ENCODE data around the gene ALDH2. TPM values are rescaled to one million over a fixed set of nuclear protein-coding genes. Genes with fewer than 3 reads are reported as not detected.
"Not testable (repeated sequence)": the region's sequence is repeated elsewhere in the genome, so short reads cannot be mapped to it uniquely, and the experiment has no call there.

The ALDH2 gene
- total RNA-seq, 1 experiment from 2014 or later = 27.9 TPM

- H3K27ac ChIP-seq; H3K27me3 ChIP-seq (replicated peaks); H3K4me1 ChIP-seq (replicated peaks); H3K9me3 ChIP-seq (replicated peaks); H3K4me3 ChIP-seq; DNase-seq (ENCODE audit: low read depth in 1 of 2, low spot score in 2 of 2); H3K36me3 ChIP-seq: not testable (repeated sequence)
Measured at GRCh38 chr12:111816898-111817297, 50.2 kb downstream of the ALDH2 start.

- Histone ChIP-seq H3K27me3 (replicated peaks) (no peaks in the 10 kb centered on the region; the same call in none of the 2 replicates), H3K4me1 (replicated peaks) (no peaks in the 10 kb centered on the region), H3K9me3 (replicated peaks) (no peaks in the 10 kb centered on the region), H3K27ac (no peak overlapping the region), H3K4me3 (no peak overlapping the region), H3K36me3 (no peaks in the 10 kb centered on the region)
- no peak for DNase-seq (ENCODE audit: low read depth in 1 of 2, low spot score in 2 of 2)
Measured at GRCh38 chr12:111818340-111818739, 51.6 kb downstream of the ALDH2 start.

GRCh38 chr12:111819191-111820158, 52.7 kb downstream of the ALDH2 start:
- Histone ChIP-seq H3K27ac (no peak overlapping the region), H3K36me3 (no peaks in the 10 kb centered on the region), H3K9me3 (replicated peaks) (no peaks in the 10 kb centered on the region), H3K4me3 (no peak overlapping the region), H3K27me3 (replicated peaks) (no peaks in the 10 kb centered on the region; the same call in none of the 2 replicates), H3K4me1 (replicated peaks) (no peaks in the 10 kb centered on the region)
- DNase-seq (ENCODE audit: low read depth in 1 of 2, low spot score in 2 of 2) = no peak

- not testable (repeated sequence) for H3K9me3 ChIP-seq (replicated peaks); H3K27ac ChIP-seq; DNase-seq (ENCODE audit: low read depth in 1 of 2, low spot score in 2 of 2); H3K4me1 ChIP-seq (replicated peaks); H3K27me3 ChIP-seq (replicated peaks); H3K36me3 ChIP-seq; H3K4me3 ChIP-seq
Measured at GRCh38 chr12:111820828-111821227, 54.1 kb downstream of the ALDH2 start.

- Histone ChIP-seq H3K36me3 (no peaks in the 10 kb centered on the region), H3K27ac (no peak overlapping the region), H3K27me3 (replicated peaks) (no peaks in the 10 kb centered on the region; the same call in 1 of the 2 replicates), H3K9me3 (replicated peaks) (no peaks in the 10 kb centered on the region), H3K4me3 (no peak overlapping the region), H3K4me1 (replicated peaks) (no peaks in the 10 kb centered on the region)
- no peak for DNase-seq (ENCODE audit: low read depth in 1 of 2, low spot score in 2 of 2)
Measured at GRCh38 chr12:111822886-111823285, 56.2 kb downstream of the ALDH2 start.

- no peak overlapping the region for H3K27ac ChIP-seq
- H3K9me3 ChIP-seq (replicated peaks) = no peaks in the 10 kb centered on the region
- no peaks in the 10 kb centered on the region for H3K36me3 ChIP-seq
- no peaks in the 10 kb centered on the region for H3K4me1 ChIP-seq (replicated peaks)
- DNase-seq (ENCODE audit: low read depth in 1 of 2, low spot score in 2 of 2) = no peak
- H3K4me3 ChIP-seq = no peak overlapping the region
- no peaks in the 10 kb centered on the region; the same call in 1 of the 2 replicates for H3K27me3 ChIP-seq (replicated peaks)
Measured at GRCh38 chr12:111823891-111824290, 57.2 kb downstream of the ALDH2 start.

GRCh38 chr12:111824312-111824711, 57.6 kb downstream of the ALDH2 start:
- not testable (repeated sequence) for H3K27ac ChIP-seq; DNase-seq (ENCODE audit: low read depth in 1 of 2, low spot score in 2 of 2); H3K27me3 ChIP-seq (replicated peaks); H3K4me3 ChIP-seq; H3K36me3 ChIP-seq; H3K9me3 ChIP-seq (replicated peaks); H3K4me1 ChIP-seq (replicated peaks)

GRCh38 chr12:111825509-111825908, 58.8 kb downstream of the ALDH2 start:
- H3K9me3 ChIP-seq (replicated peaks) = no peaks in the 10 kb centered on the region
- no peak for DNase-seq (ENCODE audit: low read depth in 1 of 2, low spot score in 2 of 2)
- H3K36me3 ChIP-seq = no peaks in the 10 kb centered on the region
- H3K27me3 ChIP-seq (replicated peaks) = no peaks in the 10 kb centered on the region; the same call in 1 of the 2 replicates
- H3K4me1 ChIP-seq (replicated peaks) = no peaks in the 10 kb centered on the region
- no peak overlapping the region for H3K4me3 ChIP-seq
- no peak overlapping the region for H3K27ac ChIP-seq

- no peak overlapping the region for H3K27ac ChIP-seq
- no peak overlapping the region for H3K4me3 ChIP-seq
Measured at GRCh38 chr12:111826316-111826715, 59.6 kb downstream of the ALDH2 start.

GRCh38 chr12:111826992-111827391, 60.3 kb downstream of the ALDH2 start:
- Histone ChIP-seq H3K4me1 (replicated peaks) (no peaks in the 10 kb centered on the region), H3K4me3 (no peak overlapping the region), H3K9me3 (replicated peaks) (no peaks in the 10 kb centered on the region), H3K27me3 (replicated peaks) (no peaks in the 10 kb centered on the region), H3K27ac (no peak overlapping the region), H3K36me3 (no peaks in the 10 kb centered on the region)
- no peak for DNase-seq (ENCODE audit: low read depth in 1 of 2, low spot score in 2 of 2)

More at GRCh38 chr12:111826316-111826715, 59.6 kb downstream of the ALDH2 start:
- Histone ChIP-seq H3K9me3 (replicated peaks) (no peaks in the 10 kb centered on the region), H3K36me3 (no peaks in the 10 kb centered on the region), H3K27me3 (replicated peaks) (no peaks in the 10 kb centered on the region), H3K4me1 (replicated peaks) (no peaks in the 10 kb centered on the region)
- DNase-seq (ENCODE audit: low read depth in 1 of 2, low spot score in 2 of 2) = no peak

- no peak for DNase-seq (ENCODE audit: low read depth in 1 of 2, low spot score in 2 of 2)
- Histone ChIP-seq H3K27ac (no peak overlapping the region), H3K9me3 (replicated peaks) (no peaks in the 10 kb centered on the region), H3K27me3 (replicated peaks) (no peaks in the 10 kb centered on the region), H3K36me3 (no peaks in the 10 kb centered on the region), H3K4me3 (no peak overlapping the region), H3K4me1 (replicated peaks) (no peaks in the 10 kb centered on the region)
Measured at GRCh38 chr12:111827907-111828306, 61.2 kb downstream of the ALDH2 start.

- Histone ChIP-seq H3K4me3 (no peak overlapping the region), H3K27me3 (replicated peaks) (no peaks in the 10 kb centered on the region), H3K27ac (no peak overlapping the region), H3K4me1 (replicated peaks) (no peaks in the 10 kb centered on the region), H3K36me3 (no peaks in the 10 kb centered on the region), H3K9me3 (replicated peaks) (no peaks in the 10 kb centered on the region)
- no peak for DNase-seq (ENCODE audit: low read depth in 1 of 2, low spot score in 2 of 2)
Measured at GRCh38 chr12:111828338-111828979, 61.7 kb downstream of the ALDH2 start.

- not testable (repeated sequence) for H3K4me1 ChIP-seq (replicated peaks); H3K27me3 ChIP-seq (replicated peaks); H3K27ac ChIP-seq; DNase-seq (ENCODE audit: low read depth in 1 of 2, low spot score in 2 of 2); H3K4me3 ChIP-seq; H3K9me3 ChIP-seq (replicated peaks); H3K36me3 ChIP-seq
Measured at GRCh38 chr12:111829635-111830034, 62.9 kb downstream of the ALDH2 start.

- not testable (repeated sequence) for H3K9me3 ChIP-seq (replicated peaks); H3K27ac ChIP-seq; H3K4me3 ChIP-seq; H3K36me3 ChIP-seq; H3K27me3 ChIP-seq (replicated peaks); DNase-seq (ENCODE audit: low read depth in 1 of 2, low spot score in 2 of 2); H3K4me1 ChIP-seq (replicated peaks)
Measured at GRCh38 chr12:111834740-111835386, 68.1 kb downstream of the ALDH2 start.

All from SJSA1 (cell line).